ENCODE measurements around the gene MRPL20.

MRPL20 gene

DNA sequence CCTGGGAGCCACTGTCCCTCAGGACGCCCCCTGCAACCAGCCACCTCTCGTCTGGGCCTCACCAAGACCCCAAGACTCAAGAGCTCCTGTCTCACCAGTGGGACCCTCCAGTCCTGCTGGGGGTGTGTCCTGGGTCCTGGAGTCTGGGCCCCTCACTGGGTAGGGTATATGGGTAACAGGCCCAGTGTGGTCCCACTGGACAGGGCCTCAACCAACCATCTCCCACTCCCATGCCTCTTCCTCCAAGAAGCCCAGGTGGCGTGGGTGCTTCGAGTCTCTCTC, 27.7 kb upstream of the MRPL20 start:
- TF ChIP-seq CTCF (IDR thresholded peaks at IDR 0.05; ENCODE audit: low read depth, low read length, missing control alignments) = no peak
- no peak overlapping the region for H3K4me3 ChIP-seq (replicated peaks; ENCODE audit: low read depth, low read length)
- no peak for DNase-seq (ENCODE audit: extremely low read depth, low read depth)

DNA sequence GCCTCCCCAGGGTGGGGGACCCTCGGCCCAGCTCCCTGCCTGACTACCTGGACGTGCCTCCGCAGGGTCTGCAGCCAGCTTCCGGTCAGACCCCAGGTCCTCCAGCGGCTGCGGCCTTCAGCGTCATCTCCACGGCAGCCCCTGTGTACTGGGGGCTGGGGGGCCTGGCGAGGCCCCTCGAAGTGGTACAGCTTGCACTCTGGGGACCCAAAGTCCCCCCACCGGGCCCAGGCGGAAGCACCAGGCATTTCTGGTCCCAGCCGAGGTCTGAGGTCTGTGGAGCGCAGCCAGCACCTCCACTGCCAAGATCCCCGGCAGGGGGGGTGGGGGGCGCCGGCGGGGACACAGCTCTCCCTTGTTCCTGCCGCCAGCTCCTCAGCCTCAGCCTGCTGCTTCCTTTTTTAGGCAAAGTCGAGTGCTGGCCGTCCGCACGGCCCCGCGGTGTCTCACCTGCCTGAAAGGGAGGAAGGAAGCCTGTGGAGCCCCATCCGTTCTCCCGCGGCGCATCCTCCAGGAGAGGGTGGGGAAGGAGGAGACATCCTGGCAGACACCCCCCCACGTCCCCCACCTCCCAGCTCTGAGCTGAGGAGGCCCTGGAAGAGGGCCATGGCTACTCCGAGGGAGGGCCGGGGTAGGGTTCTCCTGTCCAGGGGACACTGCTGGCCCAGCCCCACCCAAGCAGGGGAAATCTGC, 27.2 kb upstream of the MRPL20 start:
- no peak overlapping the region for H3K4me3 ChIP-seq (replicated peaks; ENCODE audit: low read depth, low read length)
- DNase-seq (ENCODE audit: extremely low read depth, low read depth) = no peak
- no peak for TF ChIP-seq CTCF (IDR thresholded peaks at IDR 0.05; ENCODE audit: low read depth, low read length, missing control alignments)

GRCh38 chr1:1433804-1434130, 26.7 kb upstream of the MRPL20 start:
- H3K4me3 ChIP-seq (replicated peaks; ENCODE audit: low read depth, low read length) = no peak overlapping the region
- no peak for TF ChIP-seq CTCF (IDR thresholded peaks at IDR 0.05; ENCODE audit: low read depth, low read length, missing control alignments)
- DNase-seq (ENCODE audit: extremely low read depth, low read depth) = no peak

DNA sequence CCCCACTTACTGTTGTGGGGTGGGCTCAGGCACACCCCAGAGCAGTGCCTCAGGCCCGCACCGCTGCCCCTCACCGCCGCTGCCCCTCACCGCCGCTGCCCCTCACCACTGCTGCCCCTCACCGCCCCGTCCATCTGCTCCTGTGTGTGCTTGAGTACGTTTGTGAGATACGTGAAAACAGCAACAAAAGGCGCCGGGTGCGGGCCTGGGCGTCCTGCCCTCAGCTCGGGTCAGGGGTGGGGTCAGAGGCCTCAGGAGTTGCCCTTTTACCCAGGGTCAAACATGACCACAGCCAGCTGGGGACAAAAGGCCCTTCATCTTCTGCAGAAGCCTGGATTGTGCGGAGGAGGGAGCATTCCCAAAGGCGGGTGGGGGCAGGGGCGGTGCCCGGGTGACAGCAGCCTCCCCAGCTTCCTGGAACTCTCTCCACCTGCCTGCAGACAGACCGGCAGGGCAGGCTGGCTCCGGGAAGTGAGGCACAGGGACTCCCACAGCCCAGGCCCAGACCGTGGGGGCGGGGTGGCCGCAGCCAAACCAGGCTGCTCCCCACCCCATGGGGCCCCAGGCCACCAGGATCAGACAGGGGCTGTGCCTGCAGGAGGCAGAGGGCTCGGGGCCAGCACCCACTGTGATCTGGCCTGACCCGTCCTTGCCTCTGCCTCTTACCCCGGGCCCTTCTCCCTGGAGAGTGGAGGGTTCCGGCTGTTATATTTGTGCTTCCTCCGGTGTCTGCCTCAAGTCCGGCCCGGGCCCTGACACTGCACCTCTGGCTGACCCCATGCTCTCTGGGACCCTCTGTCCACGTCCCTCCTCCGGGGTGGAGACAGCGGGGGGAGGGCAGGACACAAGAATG, 26.1 kb upstream of the MRPL20 start:
- H3K4me3 ChIP-seq (replicated peaks; ENCODE audit: low read depth, low read length) = no peak overlapping the region
- DNase-seq (ENCODE audit: extremely low read depth, low read depth) = no peak
- TF ChIP-seq CTCF (IDR thresholded peaks at IDR 0.05; ENCODE audit: low read depth, low read length, missing control alignments) = no peak

- no peak overlapping the region for H3K4me3 ChIP-seq (replicated peaks; ENCODE audit: low read depth, low read length)
- DNase-seq (ENCODE audit: extremely low read depth, low read depth) = no peak
- no peak for TF ChIP-seq CTCF (IDR thresholded peaks at IDR 0.05; ENCODE audit: low read depth, low read length, missing control alignments)
Observed at GRCh38 chr1:1432274-1432950, 25.3 kb upstream of the MRPL20 start.

GRCh38 chr1:1431845-1432273, 24.8 kb upstream of the MRPL20 start:
- TF ChIP-seq CTCF (IDR thresholded peaks at IDR 0.05; ENCODE audit: low read depth, low read length, missing control alignments) = no peak
- H3K4me3 ChIP-seq (replicated peaks; ENCODE audit: low read depth, low read length) = no peak overlapping the region
- DNase-seq (ENCODE audit: extremely low read depth, low read depth) = no peak
